GM23338 (cell line): ENCODE measurements around the gene ZNF611. TPM values are rescaled to one million over a fixed set of nuclear protein-coding genes. Genes with fewer than 3 reads are reported as not detected.
"Not testable (repeated sequence)": the region's sequence is repeated elsewhere in the genome, so short reads cannot be mapped to it uniquely, and the experiment has no call there.

ENCODE experiments used
- ATAC-seq: fragments of 200-7000 bp; cut with Tn5 transposase; 3 replicates; pipeline ENCODE4 v1.9.1; 2020
- DNase-seq: peaks from one replicate; pipeline ENCODE4 v3.0.0-alpha.2; 2015; ENCODE audit warnings: low spot score
- H2AFZ ChIP-seq: fragments of 200-600 bp; sonication (generic); 2 replicates; pipeline ENCODE4 v1.8.0; 2016; ENCODE audit warnings: antibody characterized with exemption, mild to moderate bottlenecking, moderate library complexity
- H3F3A ChIP-seq: fragments of 200-600 bp; sonication (generic); replicated peaks from 2 replicates; pipeline ENCODE4 v1.8.0; 2017; ENCODE audit warnings: antibody characterized with exemption, mixed run types, low read depth
- H3K27ac ChIP-seq: fragments of 200-600 bp; sonication (generic); 2 replicates; pipeline ENCODE4 v1.6.1; 2016; ENCODE audit warnings: low read depth
- H3K27me3 ChIP-seq: fragments of 200-600 bp; sonication (generic); 2 replicates; pipeline ENCODE4 v1.8.0; 2016; ENCODE audit warnings: mild to moderate bottlenecking, mixed run types, moderate library complexity; ENCODE audit not compliant: insufficient read depth
- H3K36me3 ChIP-seq: fragments of 200-600 bp; sonication (generic); 2 replicates; pipeline ENCODE4 v1.8.0; 2016; ENCODE audit warnings: mild to moderate bottlenecking; ENCODE audit not compliant: insufficient read depth
- H3K4me1 ChIP-seq: fragments of 200-600 bp; sonication (generic); 2 replicates; pipeline ENCODE4 v1.8.0; 2016; ENCODE audit warnings: mild to moderate bottlenecking, moderate library complexity; ENCODE audit not compliant: insufficient read depth
- H3K4me2 ChIP-seq: fragments of 200-600 bp; sonication (generic); 2 replicates; pipeline ENCODE4 v1.7.1; 2017; ENCODE audit warnings: mixed run types
- H3K4me3 ChIP-seq: fragments of 200-600 bp; sonication (generic); 2 replicates; pipeline ENCODE4 v1.6.1; 2016; ENCODE audit warnings: mixed run types
- H3K79me2 ChIP-seq: fragments of 200-600 bp; sonication (generic); replicated peaks from 2 replicates; pipeline ENCODE4 v1.8.0; 2017; ENCODE audit warnings: mild to moderate bottlenecking; ENCODE audit not compliant: insufficient read depth
- H3K9me2 ChIP-seq: fragments of 200-600 bp; sonication (generic); 2 replicates; pipeline ENCODE4 v1.8.0; 2017; ENCODE audit not compliant: insufficient read depth
- H4K20me1 ChIP-seq: fragments of 200-600 bp; sonication (generic); replicated peaks from 2 replicates; pipeline ENCODE4 v1.8.0; 2017; ENCODE audit warnings: mild to moderate bottlenecking; ENCODE audit not compliant: insufficient read depth
- H3K27ac Mint-ChIP-seq: 2 replicates; pipeline ENCODE4 v1.8.0; 2020; ENCODE audit warnings: inconsistent platforms, mild to moderate bottlenecking, moderate library complexity, mixed read lengths
- H3K27me3 Mint-ChIP-seq: 3 replicates; pipeline ENCODE4 v1.8.0; 2022; ENCODE audit warnings: low read depth, mild to moderate bottlenecking, moderate library complexity, mixed read lengths, inconsistent platforms; ENCODE audit not compliant: insufficient read depth, poor library complexity
- H3K36me3 Mint-ChIP-seq: 3 replicates; pipeline ENCODE4 v1.8.0; 2021; ENCODE audit warnings: low read depth, mild to moderate bottlenecking, inconsistent platforms, moderate library complexity, mixed read lengths
- H3K4me1 Mint-ChIP-seq: 3 replicates; pipeline ENCODE4 v1.8.0; 2020; ENCODE audit warnings: mild to moderate bottlenecking, inconsistent platforms, mixed read lengths
- H3K4me3 Mint-ChIP-seq: 3 replicates; pipeline ENCODE4 v1.8.0; 2021; ENCODE audit warnings: moderate library complexity, mild to moderate bottlenecking, inconsistent platforms, mixed read lengths
- H3K9me3 Mint-ChIP-seq: 3 replicates; pipeline ENCODE4 v1.8.0; 2020; ENCODE audit warnings: moderate library complexity, mild to moderate bottlenecking, inconsistent platforms, mixed read lengths
- CREB1 ChIP-seq: fragments of 250-450 bp; sonication (Bioruptor Pico); IDR thresholded peaks from 2 replicates; pipeline ENCODE4 v1.5.0; 2020; ENCODE audit warnings: low read depth, mild to moderate bottlenecking, moderate library complexity
- ETS1 ChIP-seq: IDR thresholded peaks from 2 replicates; pipeline ENCODE4 v1.6.1; 2016; ENCODE audit warnings: antibody characterized with exemption
- EZH2 ChIP-seq: fragments of 200-600 bp; sonication (generic); IDR thresholded peaks from one replicate; pipeline ENCODE4 v1.8.0; 2017; ENCODE audit warnings: antibody characterized with exemption, mild to moderate bottlenecking, low read depth; ENCODE audit not compliant: unreplicated experiment
- EZH2phosphoT487 ChIP-seq: fragments of 200-600 bp; sonication (generic); IDR thresholded peaks from one replicate; pipeline ENCODE4 v1.8.1; 2018; ENCODE audit warnings: antibody characterized with exemption; ENCODE audit not compliant: unreplicated experiment
- JUNB ChIP-seq: IDR thresholded peaks from one replicate; pipeline ENCODE4 v1.6.1; 2016; ENCODE audit warnings: antibody characterized with exemption; ENCODE audit not compliant: unreplicated experiment
- POLR2AphosphoS5 ChIP-seq: IDR thresholded peaks from 2 replicates; pipeline ENCODE4 v1.6.1; 2016; ENCODE audit warnings: antibody characterized with exemption, low read depth
- REST ChIP-seq: IDR thresholded peaks from one replicate; pipeline ENCODE4 v1.6.1; 2018; ENCODE audit warnings: antibody characterized with exemption; ENCODE audit not compliant: unreplicated experiment
- STAT1 ChIP-seq: IDR thresholded peaks from one replicate; pipeline ENCODE4 v1.6.1; 2016; ENCODE audit warnings: antibody characterized with exemption; ENCODE audit not compliant: unreplicated experiment
- ZNF114 ChIP-seq: fragments of 250-450 bp; sonication (Bioruptor Pico); IDR thresholded peaks from 2 replicates; pipeline ENCODE4 v1.5.0; 2020; ENCODE audit warnings: mild to moderate bottlenecking, moderate library complexity
- ZNF331 ChIP-seq: fragments of 250-450 bp; sonication (Bioruptor Pico); IDR thresholded peaks from 2 replicates; pipeline ENCODE4 v1.5.0; 2020; ENCODE audit warnings: low read depth, mild to moderate bottlenecking, moderate library complexity
- ZNF462 ChIP-seq: fragments of 250-450 bp; sonication (Bioruptor Pico); IDR thresholded peaks from 2 replicates; pipeline ENCODE4 v1.5.0; 2020; ENCODE audit warnings: mild to moderate bottlenecking, moderate library complexity
- polyA plus RNA-seq: library from polyadenylated mRNA; unstranded; fragments of >200 nt; fragmentation: Nextera tagmentation; extraction: Ambion mirVana; gene quantifications from 2 replicates; pipeline ENCODE4 v1.2.1, GENCODE V29; 2016
- total RNA-seq: library from RNA; depleted of rRNA; stranded (reverse); fragments of >200 nt; shearing (Covaris generic); gene quantifications from 2 replicates; pipeline ENCODE4 v1.2.3, GENCODE V29; 2014

The ZNF611 gene
- total and polyA plus RNA-seq, 2 experiments from 2014 or later, result 5.3 to 16.4 TPM

GRCh38 chr19:52705615-52706014 is 29.2 kb downstream of the ZNF611 start:
- DNase-seq, H3K4me3 Mint-ChIP-seq, H3K27ac ChIP-seq, H3K4me1 Mint-ChIP-seq, H3K27me3 Mint-ChIP-seq, H3K79me2 ChIP-seq, H3K4me2 ChIP-seq, H3K4me3 ChIP-seq, H3F3A ChIP-seq, H3K27ac Mint-ChIP-seq, H2AFZ ChIP-seq, H3K27me3 ChIP-seq, H3K4me1 ChIP-seq, ATAC-seq, H3K9me2 ChIP-seq, H4K20me1 ChIP-seq: not testable (repeated sequence)
- H3K36me3 Mint-ChIP-seq, result peaks cover 57% of the 10 kb centered on the region
- H3K9me3 Mint-ChIP-seq, result peaks cover 29% of the 10 kb centered on the region
- peaks cover 23% of the 10 kb centered on the region; the same call in 1 of the 2 replicates for H3K36me3 ChIP-seq

GRCh38 chr19:52703917-52704316 is 30.9 kb downstream of the ZNF611 start:
- H3K9me3 Mint-ChIP-seq, result peaks cover 29% of the 10 kb centered on the region
- H3F3A ChIP-seq, result no peaks in the 10 kb centered on the region
- DNase-seq (no peak), ATAC-seq (no peak)
- H4K20me1 ChIP-seq, result no peaks in the 10 kb centered on the region
- peaks cover 23% of the 10 kb centered on the region; the same call in 1 of the 2 replicates for H3K36me3 ChIP-seq
- no peak overlapping the region for H3K4me3 Mint-ChIP-seq
- peaks cover 46% of the 10 kb centered on the region for H3K36me3 Mint-ChIP-seq
- peaks cover 5% of the 10 kb centered on the region for H3K27me3 Mint-ChIP-seq
- no peaks in the 10 kb centered on the region for H3K9me2 ChIP-seq
- no peak overlapping the region for H3K4me2 ChIP-seq
- H3K4me3 ChIP-seq, result no peak overlapping the region
- no peaks in the 10 kb centered on the region for H3K79me2 ChIP-seq
- no peaks in the 10 kb centered on the region for H3K27me3 ChIP-seq
- H2AFZ ChIP-seq, result no peak overlapping the region
- H3K4me1 Mint-ChIP-seq, result no peaks in the 10 kb centered on the region
- H3K4me1 ChIP-seq, result no peaks in the 10 kb centered on the region
- no peak overlapping the region for H3K27ac ChIP-seq
- H3K27ac Mint-ChIP-seq, result no peak overlapping the region
- TF ChIP-seq STAT1, result no peak
- TF ChIP-seq ZNF462 (CRISPR knock-in tag), result no peak
- TF ChIP-seq EZH2, result no peak
- TF ChIP-seq REST, result no peak
- TF ChIP-seq ETS1, result no peak
- TF ChIP-seq ZNF331 (CRISPR knock-in tag), result no peak
- TF ChIP-seq CREB1, result no peak
- TF ChIP-seq ZNF114 (CRISPR knock-in tag), result no peak
- TF ChIP-seq POLR2AphosphoS5, result no peak
- no peak for TF ChIP-seq EZH2phosphoT487
- no peak for TF ChIP-seq JUNB
